ENCODE measurements around the gene ALDH3B2. TPM values are rescaled to one million over a fixed set of nuclear protein-coding genes. Genes with fewer than 3 reads are reported as not detected.
"Not testable (repeated sequence)": the region's sequence is repeated elsewhere in the genome, so short reads cannot be mapped to it uniquely, and the experiment has no call there.

The ALDH3B2 gene
- total RNA-seq = 3.3 TPM

GRCh38 chr11:67674442-67674871, at the start of gene ALDH3B2:
Gene ALDH3B2, minus strand, starts transcription at chr11:67674623. Its CDS starts 7,688 bp downstream, at chr11:67666935.
- DNase-seq = peak; percentile 67

DNA sequence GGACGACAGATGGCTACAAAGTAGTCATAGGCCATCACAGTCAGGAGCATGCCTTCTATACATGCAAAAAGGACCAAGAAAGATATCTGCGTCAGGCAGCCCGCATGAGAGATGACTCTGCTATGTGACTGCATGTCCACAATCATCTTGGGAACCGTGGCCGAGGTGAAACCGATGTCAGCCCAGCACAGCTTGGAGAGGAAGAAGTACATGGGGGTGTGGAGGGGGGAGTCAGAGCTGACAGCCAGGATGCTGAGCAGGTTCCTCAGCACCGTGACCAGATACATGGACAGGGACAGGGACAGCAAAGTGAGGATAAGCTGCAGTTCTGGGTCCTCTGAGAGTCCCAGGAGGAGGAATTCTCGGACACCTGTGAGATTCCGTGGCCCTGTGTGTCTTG, 48.6 kb upstream of the ALDH3B2 start:
- not testable (repeated sequence) for DNase-seq

DNA sequence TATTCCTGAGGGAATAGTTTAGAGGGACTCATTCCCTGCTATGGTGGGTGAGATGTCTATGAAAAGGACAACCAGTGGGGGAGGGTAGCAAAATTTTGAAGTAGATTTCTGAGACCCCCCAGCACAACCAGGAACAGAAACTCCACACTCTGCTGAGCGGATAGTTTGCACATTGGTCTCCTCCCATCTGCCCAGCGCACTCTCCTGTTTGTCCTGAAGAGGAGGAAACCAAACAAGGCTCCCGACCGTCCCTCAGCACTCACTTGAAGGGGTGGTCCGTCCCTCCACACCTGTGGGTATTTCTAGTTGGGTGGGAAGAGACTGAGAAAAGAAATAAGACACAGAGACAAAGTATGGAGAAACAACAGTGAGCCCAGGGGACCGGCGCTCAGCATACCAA, 41.8 kb upstream of the ALDH3B2 start:
- DNase-seq = not testable (repeated sequence)

- DNase-seq = not testable (repeated sequence)
Observed at GRCh38 chr11:67715801-67716200, 41.4 kb upstream of the ALDH3B2 start.

GRCh38 chr11:67713892-67714509, 39.6 kb upstream of the ALDH3B2 start:
- DNase-seq = not testable (repeated sequence)

- DNase-seq = not testable (repeated sequence)
Observed at GRCh38 chr11:67711676-67712075, 37.3 kb upstream of the ALDH3B2 start.

GRCh38 chr11:67711212-67711611, 36.8 kb upstream of the ALDH3B2 start:
- not testable (repeated sequence) for DNase-seq

GRCh38 chr11:67709806-67710205, 35.4 kb upstream of the ALDH3B2 start:
- not testable (repeated sequence) for DNase-seq

- no peak for DNase-seq
Observed at GRCh38 chr11:67705264-67705663, 30.8 kb upstream of the ALDH3B2 start.

- no peak for DNase-seq
Observed at GRCh38 chr11:67704524-67704923, 30.1 kb upstream of the ALDH3B2 start.

- not testable (repeated sequence) for DNase-seq
Observed at GRCh38 chr11:67703709-67704108, 29.3 kb upstream of the ALDH3B2 start.

- no peak for DNase-seq
Observed at GRCh38 chr11:67700548-67701262, 26.3 kb upstream of the ALDH3B2 start.

- DNase-seq = no peak
Observed at GRCh38 chr11:67700141-67700540, 25.7 kb upstream of the ALDH3B2 start.

- DNase-seq = no peak
Observed at GRCh38 chr11:67699521-67699920, 25.1 kb upstream of the ALDH3B2 start.

DNA sequence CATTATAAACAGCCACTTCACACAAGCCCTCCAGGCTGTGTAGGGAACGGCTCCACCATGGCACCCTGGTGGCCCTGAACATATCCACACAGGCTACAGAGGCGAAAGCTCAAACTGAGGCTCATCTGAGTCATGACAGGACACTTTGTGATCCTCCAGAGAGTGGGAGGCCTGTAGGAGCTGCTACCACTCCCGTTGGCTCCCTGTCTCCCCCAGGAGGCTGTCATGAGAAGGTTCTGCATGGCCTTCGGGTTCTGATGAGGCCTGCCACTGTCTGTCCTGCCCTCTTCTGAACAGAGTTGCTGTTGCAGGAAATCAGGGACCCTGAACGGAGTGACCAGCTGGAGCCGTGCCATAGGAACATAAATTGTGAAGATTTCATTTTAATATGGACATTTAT, 23.8 kb upstream of the ALDH3B2 start:
- no peak for DNase-seq

DNA sequence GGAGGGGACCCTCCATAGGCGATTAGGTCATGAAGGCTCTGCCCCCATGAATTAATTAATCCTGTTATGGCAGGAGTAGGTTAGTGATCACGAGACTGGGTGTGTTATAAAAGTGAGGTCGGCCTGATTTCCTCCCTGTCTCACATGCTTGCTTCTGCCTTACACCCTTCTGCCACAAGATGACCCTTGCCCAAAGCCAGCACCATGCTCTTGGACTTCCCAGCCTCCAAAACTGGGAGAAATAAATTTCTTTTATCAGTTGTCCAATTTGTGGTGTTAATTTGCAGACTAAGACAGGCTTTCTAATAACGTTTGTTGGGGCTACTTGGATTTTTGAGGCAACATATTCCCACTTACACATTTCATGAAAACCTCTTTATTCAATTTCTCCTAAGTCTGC, 23.4 kb upstream of the ALDH3B2 start:
- no peak for DNase-seq

DNA sequence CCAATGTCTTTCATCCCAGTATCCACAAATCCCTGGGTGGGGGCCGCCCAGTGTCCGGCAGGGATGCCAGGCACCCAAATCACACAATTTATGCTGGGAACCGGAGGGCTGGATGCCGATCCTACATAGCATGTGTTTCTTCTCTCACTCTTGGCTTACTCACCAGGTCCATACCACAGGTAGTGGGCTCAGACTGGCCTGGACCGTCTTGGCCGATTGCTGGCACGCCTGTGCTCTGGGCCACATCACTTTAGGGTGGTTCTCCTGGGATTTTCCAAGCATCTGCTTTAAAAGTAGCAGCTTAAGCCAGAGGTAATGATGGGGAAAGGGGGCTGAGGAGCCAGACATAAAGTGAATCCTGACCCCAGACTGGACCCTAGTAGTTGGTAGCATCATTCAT, 22.6 kb upstream of the ALDH3B2 start:
- DNase-seq = no peak

DNA sequence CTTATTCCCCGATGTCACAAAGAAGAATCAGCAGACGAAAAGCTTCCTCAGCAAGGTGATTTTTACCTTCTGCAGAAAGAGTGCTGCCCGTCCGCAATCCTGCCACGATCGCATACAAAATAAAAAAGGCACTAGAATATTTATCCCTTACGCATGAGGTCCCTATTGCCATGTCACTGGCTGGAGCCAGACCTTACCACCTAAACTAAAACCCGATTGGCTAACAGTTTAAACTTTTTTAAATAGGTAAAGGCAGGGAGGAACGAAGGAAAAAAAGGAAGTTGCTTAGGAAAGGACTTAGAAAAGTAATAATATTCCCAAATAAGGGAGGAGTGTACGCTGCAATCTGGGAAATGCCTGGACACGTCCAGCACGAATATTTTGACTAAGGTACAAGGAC, 21.2 kb upstream of the ALDH3B2 start:
- no peak for DNase-seq

GRCh38 chr11:67694875-67695555, 20.6 kb upstream of the ALDH3B2 start:
- no peak for DNase-seq

DNA sequence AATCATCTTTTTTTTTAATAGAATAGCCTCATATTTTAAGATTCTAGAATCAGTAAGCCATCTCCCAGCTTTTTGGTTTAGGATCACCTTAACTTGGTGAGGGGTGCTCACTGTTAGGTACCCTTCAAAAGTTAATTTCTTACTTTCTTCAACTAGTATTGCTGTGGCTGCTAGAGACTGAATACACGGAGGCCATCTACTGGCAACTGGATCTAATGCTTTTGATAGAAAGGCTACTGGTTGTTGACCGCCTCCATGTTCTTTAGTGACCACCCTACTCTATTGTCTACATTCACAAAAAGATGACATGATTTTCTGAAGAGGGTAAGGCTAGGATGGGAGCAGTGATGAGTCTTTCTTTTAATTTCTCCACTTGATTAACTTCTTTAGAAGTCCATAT, 16.7 kb upstream of the ALDH3B2 start:
- no peak for DNase-seq

- DNase-seq = no peak
Observed at GRCh38 chr11:67689178-67689577, 14.8 kb upstream of the ALDH3B2 start.

- no peak for DNase-seq
Observed at GRCh38 chr11:67687986-67688385, 13.6 kb upstream of the ALDH3B2 start.

GRCh38 chr11:67685641-67686332, 11.4 kb upstream of the ALDH3B2 start:
- DNase-seq = not testable (repeated sequence)

All from tongue (tissue), 2 donors.